Mesendoderm (in vitro differentiated cells): Measurements from ENCODE around the gene TBX4.

ENCODE experiments used
- DNase-seq: peaks from one replicate; pipeline ENCODE4 v3.0.0; 2013
- H2AK5ac ChIP-seq: 2 replicates; pipeline ENCODE4 v1.6.1; 2013; ENCODE audit warnings: low read length, inconsistent platforms
- H2BK120ac ChIP-seq: 2 replicates; pipeline ENCODE4 v1.6.1; 2013; ENCODE audit warnings: low read depth, mild to moderate bottlenecking, low read length, moderate library complexity, mixed read lengths
- H2BK15ac ChIP-seq: replicated peaks from 2 replicates; pipeline ENCODE4 v1.6.1; 2013; ENCODE audit warnings: low read depth, mild to moderate bottlenecking, moderate library complexity
- H2BK5ac ChIP-seq: 2 replicates; pipeline ENCODE4 v1.6.1; 2013; ENCODE audit warnings: low read length, inconsistent platforms
- H3K18ac ChIP-seq: 2 replicates; pipeline ENCODE4 v1.6.1; 2013; ENCODE audit warnings: mild to moderate bottlenecking, low read length, mixed read lengths
- H3K23ac ChIP-seq: one replicate; pipeline ENCODE4 v1.6.1; 2013; ENCODE audit warnings: low read length
- H3K27ac ChIP-seq: 2 replicates; pipeline ENCODE4 v1.5.1; 2013; ENCODE audit warnings: low read depth, mild to moderate bottlenecking, inconsistent platforms, low read length, moderate library complexity
- H3K27me3 ChIP-seq: 2 replicates; pipeline ENCODE4 v1.6.1; 2013; ENCODE audit warnings: low read length, control low read depth, mild to moderate bottlenecking, inconsistent platforms; ENCODE audit not compliant: insufficient read depth, poor library complexity
- H3K36me3 ChIP-seq: 2 replicates; pipeline ENCODE4 v1.6.1; 2013; ENCODE audit warnings: low read length, inconsistent platforms; ENCODE audit not compliant: control insufficient read depth, insufficient read depth
- H3K4ac ChIP-seq: one replicate; pipeline ENCODE4 v1.6.1; 2013; ENCODE audit warnings: low read depth, mild to moderate bottlenecking, low read length, moderate library complexity
- H3K4me1 ChIP-seq: 2 replicates; pipeline ENCODE4 v1.6.1; 2013; ENCODE audit warnings: low read depth, low read length, inconsistent platforms; ENCODE audit not compliant: control insufficient read depth
- H3K4me2 ChIP-seq: 2 replicates; pipeline ENCODE4 v1.6.1; 2013; ENCODE audit warnings: low read length
- H3K4me3 ChIP-seq: 2 replicates; pipeline ENCODE4 v1.5.1; 2013; ENCODE audit warnings: mild to moderate bottlenecking, low read length
- H3K56ac ChIP-seq: one replicate; pipeline ENCODE4 v1.6.1; 2013; ENCODE audit warnings: low read length
- H3K79me1 ChIP-seq: 2 replicates; pipeline ENCODE4 v1.6.1; 2013; ENCODE audit warnings: low read length, inconsistent platforms
- H3K79me2 ChIP-seq: 2 replicates; pipeline ENCODE4 v1.6.1; 2013; ENCODE audit warnings: mild to moderate bottlenecking, low read length; ENCODE audit not compliant: control insufficient read depth, insufficient read depth
- H3K9ac ChIP-seq: 2 replicates; pipeline ENCODE4 v1.6.1; 2013; ENCODE audit warnings: low read length, inconsistent platforms
- H4K5ac ChIP-seq: one replicate; pipeline ENCODE4 v1.6.1; 2013; ENCODE audit warnings: low read length
- H4K8ac ChIP-seq: one replicate; pipeline ENCODE4 v1.6.1; 2013; ENCODE audit warnings: low read depth, mild to moderate bottlenecking, control low read depth, low read length, moderate library complexity
- WGBS: extraction: QIAGEN DNeasy Blood & Tissue Kit; methylation state at CpG from one replicate; pipeline ENCODE4 v1.1.7; 2013; ENCODE audit warnings: low lambda C conversion rate, missing lambda C conversion rate; ENCODE audit not compliant: insufficient coverage; ENCODE audit errors: extremely low coverage; 5-methylcytosine and 5-hydroxymethylcytosine counted together

Gene TBX4

GRCh38 chr17:61405686-61406536, 46.3 kb upstream of the TBX4 start:
- Histone ChIP-seq H3K79me2 (no peaks in the 10 kb centered on the region), H3K27ac (no peak overlapping the region), H3K36me3 (no peaks in the 10 kb centered on the region), H2BK5ac (no peak overlapping the region), H3K4me3 (no peak overlapping the region), H3K9ac (no peak overlapping the region), H4K8ac (no peak overlapping the region), H3K4me1 (no peaks in the 10 kb centered on the region), H3K4me2 (no peak overlapping the region), H3K23ac (peak overlapping the region; percentile 83), H3K56ac (no peak overlapping the region), H3K27me3 (peaks cover 88% of the 10 kb centered on the region), H2AK5ac (no peak overlapping the region), H2BK15ac (no peak overlapping the region), H4K5ac (no peak overlapping the region), H3K4ac (no peak overlapping the region), H3K18ac (no peak overlapping the region), H3K79me1 (no peaks in the 10 kb centered on the region), H2BK120ac (no peak overlapping the region)
- no CpG with 5 or more reads among the region's 37 CpGs for WGBS
- DNase-seq: no peak

- Histone ChIP-seq H2BK15ac (no peak overlapping the region), H3K79me2 (no peaks in the 10 kb centered on the region), H3K27me3 (peaks cover 82% of the 10 kb centered on the region)
These were observed 45.7 kb upstream of the TBX4 start for GRCh38 chr17:61406537-61406845.

GRCh38 chr17:61406971-61407911, 45.0 kb upstream of the TBX4 start:
- no peak overlapping the region for H4K8ac ChIP-seq
- H3K27ac ChIP-seq: no peak overlapping the region
- no peak overlapping the region for H3K4me2 ChIP-seq
- H3K56ac ChIP-seq: no peak overlapping the region
- no peak overlapping the region for H3K18ac ChIP-seq
- no peaks in the 10 kb centered on the region for H3K4me1 ChIP-seq
- no peak overlapping the region for H3K4me3 ChIP-seq
- no peak overlapping the region for H3K9ac ChIP-seq
- H2BK5ac ChIP-seq: no peak overlapping the region
- H2AK5ac ChIP-seq: no peak overlapping the region
- no peak overlapping the region for H3K4ac ChIP-seq
- no peak overlapping the region for H3K23ac ChIP-seq
- no peaks in the 10 kb centered on the region for H3K79me1 ChIP-seq
- no peak for DNase-seq
- peaks cover 76% of the 10 kb centered on the region for H3K27me3 ChIP-seq
- no peaks in the 10 kb centered on the region for H3K79me2 ChIP-seq
- no CpG with 5 or more reads among the region's 8 CpGs for WGBS
- H3K36me3 ChIP-seq: no peaks in the 10 kb centered on the region
- no peak overlapping the region for H4K5ac ChIP-seq
- H2BK15ac ChIP-seq: no peak overlapping the region
- H2BK120ac ChIP-seq: no peak overlapping the region

More at GRCh38 chr17:61406537-61406845, 45.7 kb upstream of the TBX4 start:
- Histone ChIP-seq H3K4me2 (no peak overlapping the region), H3K4ac (no peak overlapping the region), H2BK5ac (no peak overlapping the region), H3K36me3 (no peaks in the 10 kb centered on the region), H3K27ac (no peak overlapping the region), H4K8ac (no peak overlapping the region), H3K18ac (no peak overlapping the region), H3K56ac (no peak overlapping the region), H3K4me1 (no peaks in the 10 kb centered on the region), H3K9ac (no peak overlapping the region), H3K23ac (no peak overlapping the region), H3K4me3 (no peak overlapping the region), H2AK5ac (no peak overlapping the region), H3K79me1 (no peaks in the 10 kb centered on the region), H2BK120ac (no peak overlapping the region), H4K5ac (no peak overlapping the region)
- DNase-seq: no peak
- no CpG with 5 or more reads among the region's 1 CpG for WGBS

GRCh38 chr17:61408151-61409041, 43.8 kb upstream of the TBX4 start:
- Histone ChIP-seq H2BK120ac (no peak overlapping the region), H4K5ac (no peak overlapping the region), H3K23ac (no peak overlapping the region), H4K8ac (no peak overlapping the region), H3K27ac (no peak overlapping the region), H3K56ac (no peak overlapping the region), H2AK5ac (no peak overlapping the region), H3K9ac (no peak overlapping the region), H3K79me1 (no peaks in the 10 kb centered on the region), H3K4me2 (no peak overlapping the region), H2BK5ac (no peak overlapping the region), H3K4ac (no peak overlapping the region), H2BK15ac (no peak overlapping the region), H3K18ac (no peak overlapping the region), H3K36me3 (no peaks in the 10 kb centered on the region), H3K4me1 (peaks cover 3% of the 10 kb centered on the region), H3K27me3 (peaks cover 68% of the 10 kb centered on the region), H3K4me3 (no peak overlapping the region), H3K79me2 (no peaks in the 10 kb centered on the region)
- DNase-seq: no peak
- WGBS: no CpG with 5 or more reads among the region's 41 CpGs

- H3K18ac ChIP-seq: no peak overlapping the region
- H3K56ac ChIP-seq: no peak overlapping the region
- H2BK15ac ChIP-seq: no peak overlapping the region
- no peak overlapping the region for H4K5ac ChIP-seq
- no peak overlapping the region for H3K23ac ChIP-seq
- no peak for DNase-seq
- H2BK120ac ChIP-seq: no peak overlapping the region
- H4K8ac ChIP-seq: no peak overlapping the region
- H3K36me3 ChIP-seq: no peaks in the 10 kb centered on the region
- H3K27ac ChIP-seq: no peak overlapping the region
- peaks cover 57% of the 10 kb centered on the region for H3K27me3 ChIP-seq
- peak overlapping the region; percentile 33 for H3K4me2 ChIP-seq
- peak overlapping the region; percentile 52 for H3K9ac ChIP-seq
- H3K4me3 ChIP-seq: no peak overlapping the region
- no peak overlapping the region for H2AK5ac ChIP-seq
- no peaks in the 10 kb centered on the region for H3K79me1 ChIP-seq
- no peaks in the 10 kb centered on the region for H3K79me2 ChIP-seq
- H3K4ac ChIP-seq: no peak overlapping the region
- peaks cover 3% of the 10 kb centered on the region for H3K4me1 ChIP-seq
- WGBS: no CpG with 5 or more reads among the region's 73 CpGs
- H2BK5ac ChIP-seq: no peak overlapping the region
These were observed 42.7 kb upstream of the TBX4 start for GRCh38 chr17:61409301-61410112.
